Lung (tissue), 12 donors: ENCODE measurements around the gene GORASP1. TPM values are rescaled to one million over a fixed set of nuclear protein-coding genes. Genes with fewer than 3 reads are reported as not detected.
A peak's percentile ranks its signal among the peaks of the same experiment; 100 is the strongest.

Experiments used
- ATAC-seq: fragments of 200-7000 bp; cut with Tn5 transposase; one replicate; pipeline ENCODE4 v1.9.1; 2020; ENCODE audit warnings: moderate number of reproducible peaks; ENCODE audit not compliant: insufficient read depth, low FRiP score
- DNase-seq, 3 donors: peaks; one replicate each; pipeline ENCODE4 v3.0.0-alpha.2; 2013 to 2017
- H3K27ac ChIP-seq, 2 donors: one replicate each; pipeline ENCODE4 v1.5.1; 2013; ENCODE audit warnings: mild to moderate bottlenecking in 2 of 2, moderate library complexity in 2 of 2, control low read depth in 1 of 2, inconsistent platforms in 1 of 2, low read depth in 1 of 2, low read length in 1 of 2
- H3K27me3 ChIP-seq, 3 donors: one replicate each; pipeline ENCODE4 v1.5.1; 2013; ENCODE audit warnings: low read length in 2 of 3; ENCODE audit not compliant: control insufficient read depth in 3 of 3, insufficient read depth in 3 of 3
- H3K36me3 ChIP-seq, 4 donors: one replicate each; pipeline ENCODE4 v1.5.1; 2013; ENCODE audit warnings: low read length in 4 of 4, mild to moderate bottlenecking in 1 of 4, moderate library complexity in 1 of 4; ENCODE audit not compliant: control insufficient read depth in 4 of 4, insufficient read depth in 4 of 4
- H3K4me1 ChIP-seq, 5 donors: one replicate each; pipeline ENCODE4 v1.5.1; 2013; ENCODE audit warnings: low read length in 5 of 5, mild to moderate bottlenecking in 2 of 5, moderate library complexity in 1 of 5; ENCODE audit not compliant: control insufficient read depth in 5 of 5, insufficient read depth in 5 of 5
- H3K4me3 ChIP-seq: one replicate; pipeline ENCODE4 v1.5.1; 2013; ENCODE audit warnings: mild to moderate bottlenecking, control low read depth, moderate library complexity
- H3K9ac ChIP-seq, 2 donors: one replicate each; pipeline ENCODE4 v1.5.1; 2013; ENCODE audit warnings: low read length in 2 of 2, control low read depth in 1 of 2; ENCODE audit not compliant: insufficient read depth in 1 of 2
- H3K9me3 ChIP-seq, 4 donors: one replicate each; pipeline ENCODE4 v1.5.1; 2013; ENCODE audit warnings: low read length in 3 of 4, mild to moderate bottlenecking in 1 of 4, moderate library complexity in 1 of 4; ENCODE audit not compliant: control insufficient read depth in 4 of 4, insufficient read depth in 3 of 4
- WGBS, 2 donors: extraction: QIAGEN DNeasy Blood & Tissue Kit; methylation state at CpG; one replicate each; pipeline ENCODE4 v1.1.7; 2013; 5-methylcytosine and 5-hydroxymethylcytosine counted together
- polyA plus RNA-seq, 2 donors: library from polyadenylated mRNA; stranded (reverse); fragments of 200-250 nt; gene quantifications; one replicate each; pipeline ENCODE4 v1.2.1, GENCODE V29; 2013
- total RNA-seq, 2 donors: library from RNA; depleted of rRNA in 1 of 2; stranded (reverse); fragments of >200 nt in 1 of 2; gene quantifications; one replicate each; pipeline ENCODE4 v1.2.1, GENCODE V29; 2014 to 2021
- TF ChIP-seq, protein P1 (sequence below): IDR thresholded peaks from 2 replicates; pipeline ENCODE4 v1.5.1; 2012; ENCODE audit warnings: mild to moderate bottlenecking; ENCODE audit errors: control extremely low read depth, extremely low read depth
- donor health status: control.
- donor health status: control.
- donor health status: Bipolar disorder and iron deficiency.
- donor health status: healthy.
- donor health status: DM: yes; HTN: yes; CAD: no.

GORASP1 gene
- total and polyA plus RNA-seq, 4 donors: 28.7 to 71.1 (median 48.5) TPM

DNA sequence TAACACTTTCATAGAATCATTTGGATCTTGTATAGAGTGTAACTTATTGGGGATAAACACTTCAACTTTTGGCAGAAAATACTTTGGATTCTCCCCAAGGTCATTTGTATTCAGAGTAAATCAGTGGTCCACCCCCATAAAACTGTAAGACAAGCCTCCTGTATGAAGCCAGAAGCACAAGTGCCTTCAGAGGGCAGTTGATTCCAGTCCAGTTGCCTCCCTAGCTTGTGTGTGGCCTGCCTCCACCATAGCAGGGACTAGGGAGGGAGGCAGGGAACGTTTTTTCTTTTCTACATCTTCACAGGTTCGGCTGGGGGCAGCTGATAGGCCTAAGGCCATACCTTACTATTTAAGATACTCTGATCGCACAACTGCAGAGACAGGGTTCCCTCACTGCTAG is 11.6 kb downstream of the GORASP1 start:
- H3K4me1 ChIP-seq: no peaks in the 10 kb centered on the region
- H3K9ac ChIP-seq: no peak overlapping the region
- H3K9me3 ChIP-seq: no peaks in the 10 kb centered on the region
- H3K4me3 ChIP-seq: no peak overlapping the region
- H3K27ac ChIP-seq: peak overlapping the region in 1 of 2 donors; percentile 28
- no peak for DNase-seq
- TF ChIP-seq, protein P1, sequence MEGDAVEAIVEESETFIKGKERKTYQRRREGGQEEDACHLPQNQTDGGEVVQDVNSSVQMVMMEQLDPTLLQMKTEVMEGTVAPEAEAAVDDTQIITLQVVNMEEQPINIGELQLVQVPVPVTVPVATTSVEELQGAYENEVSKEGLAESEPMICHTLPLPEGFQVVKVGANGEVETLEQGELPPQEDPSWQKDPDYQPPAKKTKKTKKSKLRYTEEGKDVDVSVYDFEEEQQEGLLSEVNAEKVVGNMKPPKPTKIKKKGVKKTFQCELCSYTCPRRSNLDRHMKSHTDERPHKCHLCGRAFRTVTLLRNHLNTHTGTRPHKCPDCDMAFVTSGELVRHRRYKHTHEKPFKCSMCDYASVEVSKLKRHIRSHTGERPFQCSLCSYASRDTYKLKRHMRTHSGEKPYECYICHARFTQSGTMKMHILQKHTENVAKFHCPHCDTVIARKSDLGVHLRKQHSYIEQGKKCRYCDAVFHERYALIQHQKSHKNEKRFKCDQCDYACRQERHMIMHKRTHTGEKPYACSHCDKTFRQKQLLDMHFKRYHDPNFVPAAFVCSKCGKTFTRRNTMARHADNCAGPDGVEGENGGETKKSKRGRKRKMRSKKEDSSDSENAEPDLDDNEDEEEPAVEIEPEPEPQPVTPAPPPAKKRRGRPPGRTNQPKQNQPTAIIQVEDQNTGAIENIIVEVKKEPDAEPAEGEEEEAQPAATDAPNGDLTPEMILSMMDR: no peak
- no peak for ATAC-seq
- peaks cover 26 to 62% (median 34%) of the 10 kb centered on the region in 4 donors for H3K36me3 ChIP-seq
- 80 to 88% methylated on average over 3 of the region's 3 CpGs for WGBS, 2 donors
- no peaks in the 10 kb centered on the region for H3K27me3 ChIP-seq

GRCh38 chr3:39094851-39095677 is 12.4 kb downstream of the GORASP1 start:
- TF ChIP-seq, protein P1: no peak
- Histone ChIP-seq H3K9ac (no peak overlapping the region), H3K36me3 (peaks cover 26 to 57% (median 31%) of the 10 kb centered on the region in 4 donors), H3K4me3 (no peak overlapping the region), H3K27me3 (no peaks in the 10 kb centered on the region), H3K27ac (no peak overlapping the region), H3K4me1 (no peaks in the 10 kb centered on the region), H3K9me3 (no peaks in the 10 kb centered on the region)
- WGBS, 2 donors: 81 to 87% methylated on average over 7 of the region's 7 CpGs
- ATAC-seq (no peak), DNase-seq (no peak)

DNA sequence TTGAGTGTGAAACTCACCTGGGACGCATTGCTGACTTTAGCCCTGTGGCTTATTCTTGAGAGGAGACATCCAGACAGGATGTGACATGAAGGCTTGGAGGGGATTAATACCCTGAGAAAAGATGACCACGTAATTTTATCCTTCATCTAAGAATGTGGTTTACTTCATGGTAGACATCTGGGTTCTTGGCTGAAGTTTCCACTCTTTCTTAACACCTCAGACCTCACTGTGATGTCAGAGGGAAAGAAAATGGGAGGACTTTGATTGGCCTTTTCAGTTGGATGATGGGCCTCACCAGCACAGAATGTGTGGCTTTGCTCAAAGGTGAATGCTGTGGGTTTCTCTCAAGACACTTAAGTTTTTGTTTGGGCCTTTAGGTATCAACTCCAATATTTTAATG is 16.5 kb downstream of the GORASP1 start:
- DNase-seq (no peak), ATAC-seq (no peak)
- no peaks in the 10 kb centered on the region for H3K4me1 ChIP-seq
- TF ChIP-seq, protein P1: no peak
- no peaks in the 10 kb centered on the region for H3K9me3 ChIP-seq
- H3K36me3 ChIP-seq: peaks cover 32 to 51% (median 42%) of the 10 kb centered on the region in 4 donors
- WGBS, 2 donors: 87 to 88% methylated on average over 2 of the region's 2 CpGs
- H3K27me3 ChIP-seq: no peaks in the 10 kb centered on the region
- no peak overlapping the region for H3K27ac ChIP-seq
- H3K9ac ChIP-seq: no peak overlapping the region
- H3K4me3 ChIP-seq: no peak overlapping the region

- H3K9me3 ChIP-seq: no peaks in the 10 kb centered on the region
- no peaks in the 10 kb centered on the region for H3K4me1 ChIP-seq
- 81 to 94% methylated on average over 3 of the region's 3 CpGs for WGBS, 2 donors
- TF ChIP-seq, protein P1: no peak
- no peak overlapping the region for H3K9ac ChIP-seq
- DNase-seq (no peak), ATAC-seq (no peak)
- no peak overlapping the region for H3K27ac ChIP-seq
- H3K4me3 ChIP-seq: no peak overlapping the region
- peaks cover 15 to 41% (median 32%) of the 10 kb centered on the region in 4 donors for H3K36me3 ChIP-seq
- no peaks in the 10 kb centered on the region for H3K27me3 ChIP-seq
Observed at GRCh38 chr3:39088889-39089288, 18.5 kb downstream of the GORASP1 start.
